Measurements from ENCODE around the gene HAVCR2.
"Not testable (repeated sequence)": the region's sequence is repeated elsewhere in the genome, so short reads cannot be mapped to it uniquely, and the experiment has no call there.

Gene HAVCR2

GRCh38 chr5:157051604-157052245 is 57.1 kb downstream of the HAVCR2 start:
- DNase-seq (ENCODE audit: insufficient read length, low spot score), result no peak
- FAIRE-seq, result no peak
- no peak for TF ChIP-seq POLR2AphosphoS5 (IDR thresholded peaks at IDR 0.05; ENCODE audit: low read depth, low read length)
- TF ChIP-seq POU2F2 (IDR thresholded peaks at IDR 0.05; ENCODE audit: low read depth, low read length), result no peak
- no peak for TF ChIP-seq POLR2A (IDR thresholded peaks at IDR 0.05; ENCODE audit: low read depth, low read length)
- TF ChIP-seq SPI1 (IDR thresholded peaks at IDR 0.05; ENCODE audit: low read depth, low read length), result no peak
- TF ChIP-seq TAF1 (IDR thresholded peaks at IDR 0.05; ENCODE audit: low read depth, low read length), result no peak
- TF ChIP-seq PAX5 (IDR thresholded peaks at IDR 0.05; ENCODE audit: insufficient read depth, low read length, severe bottlenecking), result no peak

- TF ChIP-seq SPI1 (IDR thresholded peaks at IDR 0.05; ENCODE audit: low read depth, low read length), result no peak
- no peak for TF ChIP-seq PAX5 (IDR thresholded peaks at IDR 0.05; ENCODE audit: insufficient read depth, low read length, severe bottlenecking)
- TF ChIP-seq POLR2AphosphoS5 (IDR thresholded peaks at IDR 0.05; ENCODE audit: low read depth, low read length), result no peak
- no peak for TF ChIP-seq POU2F2 (IDR thresholded peaks at IDR 0.05; ENCODE audit: low read depth, low read length)
- TF ChIP-seq TAF1 (IDR thresholded peaks at IDR 0.05; ENCODE audit: low read depth, low read length), result no peak
- no peak for TF ChIP-seq POLR2A (IDR thresholded peaks at IDR 0.05; ENCODE audit: low read depth, low read length)
- FAIRE-seq, result no peak
- DNase-seq (ENCODE audit: insufficient read length, low spot score), result no peak
Observed at GRCh38 chr5:157050050-157050449, 58.8 kb downstream of the HAVCR2 start.

- FAIRE-seq (no peak), DNase-seq (ENCODE audit: insufficient read length, low spot score) (no peak)
- no peak for TF ChIP-seq POLR2AphosphoS5 (IDR thresholded peaks at IDR 0.05; ENCODE audit: low read depth, low read length)
- TF ChIP-seq POU2F2 (IDR thresholded peaks at IDR 0.05; ENCODE audit: low read depth, low read length), result no peak
- no peak for TF ChIP-seq SPI1 (IDR thresholded peaks at IDR 0.05; ENCODE audit: low read depth, low read length)
- TF ChIP-seq POLR2A (IDR thresholded peaks at IDR 0.05; ENCODE audit: low read depth, low read length), result no peak
- no peak for TF ChIP-seq PAX5 (IDR thresholded peaks at IDR 0.05; ENCODE audit: insufficient read depth, low read length, severe bottlenecking)
- TF ChIP-seq TAF1 (IDR thresholded peaks at IDR 0.05; ENCODE audit: low read depth, low read length), result no peak
Observed at GRCh38 chr5:157049605-157050004, 59.2 kb downstream of the HAVCR2 start.

- no peak for DNase-seq (ENCODE audit: insufficient read length, low spot score)
- TF ChIP-seq POLR2A (IDR thresholded peaks at IDR 0.05; ENCODE audit: low read depth, low read length) (no peak), TAF1 (IDR thresholded peaks at IDR 0.05; ENCODE audit: low read depth, low read length) (no peak), POU2F2 (IDR thresholded peaks at IDR 0.05; ENCODE audit: low read depth, low read length) (no peak), POLR2AphosphoS5 (IDR thresholded peaks at IDR 0.05; ENCODE audit: low read depth, low read length) (no peak), PAX5 (IDR thresholded peaks at IDR 0.05; ENCODE audit: insufficient read depth, low read length, severe bottlenecking) (no peak)
- no peak for FAIRE-seq
Observed at GRCh38 chr5:157047898-157048297, 60.9 kb downstream of the HAVCR2 start.

GRCh38 chr5:157047016-157047415 is 61.8 kb downstream of the HAVCR2 start:
- DNase-seq (ENCODE audit: insufficient read length, low spot score); FAIRE-seq: not testable (repeated sequence)

- FAIRE-seq (no peak), DNase-seq (ENCODE audit: insufficient read length, low spot score) (no peak)
- TF ChIP-seq POLR2A (IDR thresholded peaks at IDR 0.05; ENCODE audit: low read depth, low read length), result no peak
- TF ChIP-seq SPI1 (IDR thresholded peaks at IDR 0.05; ENCODE audit: low read depth, low read length), result no peak
- TF ChIP-seq TAF1 (IDR thresholded peaks at IDR 0.05; ENCODE audit: low read depth, low read length), result no peak
- TF ChIP-seq PAX5 (IDR thresholded peaks at IDR 0.05; ENCODE audit: insufficient read depth, low read length, severe bottlenecking), result no peak
- no peak for TF ChIP-seq POU2F2 (IDR thresholded peaks at IDR 0.05; ENCODE audit: low read depth, low read length)
- TF ChIP-seq POLR2AphosphoS5 (IDR thresholded peaks at IDR 0.05; ENCODE audit: low read depth, low read length), result no peak
Observed at GRCh38 chr5:157046041-157046440, 62.8 kb downstream of the HAVCR2 start.

- FAIRE-seq, result no peak
- TF ChIP-seq POLR2AphosphoS5 (IDR thresholded peaks at IDR 0.05; ENCODE audit: low read depth, low read length), result no peak
- no peak for TF ChIP-seq TAF1 (IDR thresholded peaks at IDR 0.05; ENCODE audit: low read depth, low read length)
- no peak for TF ChIP-seq PAX5 (IDR thresholded peaks at IDR 0.05; ENCODE audit: insufficient read depth, low read length, severe bottlenecking)
- no peak for TF ChIP-seq POU2F2 (IDR thresholded peaks at IDR 0.05; ENCODE audit: low read depth, low read length)
- TF ChIP-seq SPI1 (IDR thresholded peaks at IDR 0.05; ENCODE audit: low read depth, low read length), result no peak
- DNase-seq (ENCODE audit: insufficient read length, low spot score), result no peak
Observed at GRCh38 chr5:157045601-157046000, 63.2 kb downstream of the HAVCR2 start.

- DNase-seq (ENCODE audit: insufficient read length, low spot score), result no peak
- TF ChIP-seq POU2F2 (IDR thresholded peaks at IDR 0.05; ENCODE audit: low read depth, low read length) (no peak), POLR2AphosphoS5 (IDR thresholded peaks at IDR 0.05; ENCODE audit: low read depth, low read length) (no peak), SPI1 (IDR thresholded peaks at IDR 0.05; ENCODE audit: low read depth, low read length) (no peak), POLR2A (IDR thresholded peaks at IDR 0.05; ENCODE audit: low read depth, low read length) (no peak), TAF1 (IDR thresholded peaks at IDR 0.05; ENCODE audit: low read depth, low read length) (no peak)
- FAIRE-seq, result peak; percentile 33
Observed at GRCh38 chr5:157038568-157039187, 70.2 kb downstream of the HAVCR2 start.

Measured in GM12891 (cell line).